ENCODE measurements around the gene HYI. TPM values are rescaled to one million over a fixed set of nuclear protein-coding genes. Genes with fewer than 3 reads are reported as not detected.

The HYI gene
- total RNA-seq, 3 donors from 2014 or later = 66.6 to 79.3 (median 70.1) TPM

DNA sequence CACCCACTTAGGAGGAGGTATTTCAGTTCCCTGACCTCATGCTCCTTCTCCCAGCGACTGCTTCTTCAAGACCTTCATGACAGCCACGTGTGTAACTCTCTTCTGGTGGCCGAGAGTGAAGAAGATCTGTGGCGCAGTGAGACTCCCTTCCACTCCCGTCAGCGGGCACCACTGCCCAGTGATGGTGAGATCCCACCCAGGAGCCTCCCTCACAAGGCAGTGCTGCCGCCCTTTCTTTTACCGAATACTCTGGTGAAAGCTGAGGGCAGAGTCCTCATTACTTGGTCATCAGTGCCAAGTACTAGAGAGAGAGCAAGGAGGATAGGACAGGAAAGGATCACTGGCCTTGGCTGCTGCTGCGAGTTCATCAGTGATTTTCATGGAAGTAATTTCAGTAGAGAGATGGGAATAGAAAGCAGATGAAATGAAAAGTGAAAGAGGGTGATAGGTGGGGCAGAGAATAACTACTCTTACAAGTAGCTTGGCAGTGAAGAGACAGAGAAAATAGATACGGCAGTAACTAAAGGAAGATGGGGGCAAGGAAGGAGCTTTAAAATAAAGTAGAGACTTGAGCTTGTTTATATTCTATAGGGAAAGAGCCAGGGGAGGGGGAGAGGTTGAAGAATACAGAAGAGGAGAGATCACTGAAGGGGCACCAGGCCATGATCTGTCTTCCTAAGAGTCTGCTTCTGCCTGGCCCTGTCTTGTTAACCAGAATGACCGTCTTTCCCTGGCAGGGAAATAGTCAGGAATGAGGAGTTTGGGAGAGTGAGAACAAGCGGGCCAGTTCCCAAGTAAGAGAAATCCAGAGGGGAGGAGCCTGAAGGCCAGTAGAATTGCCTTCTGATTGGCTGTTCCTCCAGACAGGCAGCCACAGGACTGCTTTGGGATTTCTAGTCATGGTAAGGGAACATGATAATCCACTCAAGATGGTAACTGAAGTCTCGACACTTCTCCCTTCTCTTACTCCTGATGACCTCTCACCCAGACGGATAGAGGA lies 18.3 kb downstream of the HYI start:
- intact Hi-C loops (cut with DNase I; ENCODE audit: low total_unique reads) = no loop called here
- TF ChIP-seq, protein P1, sequence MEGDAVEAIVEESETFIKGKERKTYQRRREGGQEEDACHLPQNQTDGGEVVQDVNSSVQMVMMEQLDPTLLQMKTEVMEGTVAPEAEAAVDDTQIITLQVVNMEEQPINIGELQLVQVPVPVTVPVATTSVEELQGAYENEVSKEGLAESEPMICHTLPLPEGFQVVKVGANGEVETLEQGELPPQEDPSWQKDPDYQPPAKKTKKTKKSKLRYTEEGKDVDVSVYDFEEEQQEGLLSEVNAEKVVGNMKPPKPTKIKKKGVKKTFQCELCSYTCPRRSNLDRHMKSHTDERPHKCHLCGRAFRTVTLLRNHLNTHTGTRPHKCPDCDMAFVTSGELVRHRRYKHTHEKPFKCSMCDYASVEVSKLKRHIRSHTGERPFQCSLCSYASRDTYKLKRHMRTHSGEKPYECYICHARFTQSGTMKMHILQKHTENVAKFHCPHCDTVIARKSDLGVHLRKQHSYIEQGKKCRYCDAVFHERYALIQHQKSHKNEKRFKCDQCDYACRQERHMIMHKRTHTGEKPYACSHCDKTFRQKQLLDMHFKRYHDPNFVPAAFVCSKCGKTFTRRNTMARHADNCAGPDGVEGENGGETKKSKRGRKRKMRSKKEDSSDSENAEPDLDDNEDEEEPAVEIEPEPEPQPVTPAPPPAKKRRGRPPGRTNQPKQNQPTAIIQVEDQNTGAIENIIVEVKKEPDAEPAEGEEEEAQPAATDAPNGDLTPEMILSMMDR (IDR thresholded peaks at IDR 0.05) = no peak
- TF ChIP-seq POLR2A (IDR thresholded peaks at IDR 0.05) (no peak), POLR2AphosphoS5 (IDR thresholded peaks at IDR 0.05) (no peak)
- H3K9me3 ChIP-seq = no peaks in the 10 kb centered on the region
- H3K27ac ChIP-seq = peak overlapping the region; percentile 7 to 63
- H3K36me3 ChIP-seq = peaks cover 10% of the 10 kb centered on the region
- no peak overlapping the region for H3K4me3 ChIP-seq
- DNase-seq (ENCODE audit: low spot score in 2 of 2) = peak in 1 of 2 donors; percentile 45
- no peaks in the 10 kb centered on the region for H3K27me3 ChIP-seq
- H3K4me1 ChIP-seq = no peaks in the 10 kb centered on the region

DNA sequence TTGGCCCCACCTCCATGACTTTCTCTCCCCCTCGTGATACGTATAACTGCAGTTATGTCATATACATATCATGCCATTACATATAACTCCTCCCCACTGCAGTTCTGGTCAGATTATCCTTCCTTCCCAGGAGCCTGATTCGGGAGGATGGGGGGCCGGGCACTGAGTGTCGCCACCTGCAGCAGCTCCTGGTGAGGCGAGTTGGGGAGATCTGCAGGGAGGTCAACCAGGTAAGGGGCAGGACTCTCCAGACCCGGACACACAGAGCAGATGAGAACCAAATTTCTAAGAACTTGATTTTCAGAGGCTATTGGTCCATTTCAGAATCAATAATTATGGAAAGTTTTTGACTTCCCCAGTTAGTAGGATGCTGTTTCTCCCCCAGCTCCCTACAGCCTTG lies 19.5 kb downstream of the HYI start:
- no peak for TF ChIP-seq POLR2A (IDR thresholded peaks at IDR 0.05)
- TF ChIP-seq POLR2AphosphoS5 (IDR thresholded peaks at IDR 0.05) = no peak
- TF ChIP-seq, protein P1 (IDR thresholded peaks at IDR 0.05) = no peak
- H3K27me3 ChIP-seq = no peaks in the 10 kb centered on the region
- intact Hi-C loops (cut with DNase I; ENCODE audit: low total_unique reads) = no loop called here
- no peak overlapping the region for H3K4me3 ChIP-seq
- H3K4me1 ChIP-seq = no peaks in the 10 kb centered on the region
- H3K36me3 ChIP-seq = peaks cover 10% of the 10 kb centered on the region
- no peak overlapping the region for H3K27ac ChIP-seq
- H3K9me3 ChIP-seq = no peaks in the 10 kb centered on the region
- DNase-seq (ENCODE audit: low spot score in 2 of 2) = peak in 1 of 2 donors; percentile 42

DNA sequence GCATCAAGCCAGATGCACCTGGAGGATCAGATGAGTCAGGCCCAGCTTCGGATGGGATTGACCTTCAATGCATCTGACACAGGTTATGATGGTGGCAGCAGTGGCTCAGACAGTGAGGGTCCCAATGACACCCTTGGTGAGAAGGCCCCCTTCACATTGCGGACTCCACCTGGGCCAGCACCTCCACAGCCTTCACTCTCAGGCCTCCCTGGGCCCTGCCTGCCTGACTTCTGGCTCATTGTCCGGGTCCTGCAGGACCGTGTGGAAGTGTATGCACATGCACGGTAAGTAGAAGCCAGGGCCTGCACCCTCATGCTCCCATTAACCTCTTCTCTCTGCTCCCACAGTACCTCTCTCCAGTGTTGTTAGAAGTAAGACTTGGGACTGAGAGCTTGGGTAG lies 20.8 kb downstream of the HYI start:
- Histone ChIP-seq H3K36me3 (peaks cover 10% of the 10 kb centered on the region), H3K27ac (no peak overlapping the region), H3K9me3 (no peaks in the 10 kb centered on the region), H3K27me3 (no peaks in the 10 kb centered on the region), H3K4me3 (no peak overlapping the region), H3K4me1 (no peaks in the 10 kb centered on the region)
- TF ChIP-seq POLR2AphosphoS5 (IDR thresholded peaks at IDR 0.05) = no peak
- intact Hi-C loops (cut with DNase I; ENCODE audit: low total_unique reads) = no loop called here
- DNase-seq (ENCODE audit: low spot score in 2 of 2) = peak in 1 of 2 donors; percentile 35

DNA sequence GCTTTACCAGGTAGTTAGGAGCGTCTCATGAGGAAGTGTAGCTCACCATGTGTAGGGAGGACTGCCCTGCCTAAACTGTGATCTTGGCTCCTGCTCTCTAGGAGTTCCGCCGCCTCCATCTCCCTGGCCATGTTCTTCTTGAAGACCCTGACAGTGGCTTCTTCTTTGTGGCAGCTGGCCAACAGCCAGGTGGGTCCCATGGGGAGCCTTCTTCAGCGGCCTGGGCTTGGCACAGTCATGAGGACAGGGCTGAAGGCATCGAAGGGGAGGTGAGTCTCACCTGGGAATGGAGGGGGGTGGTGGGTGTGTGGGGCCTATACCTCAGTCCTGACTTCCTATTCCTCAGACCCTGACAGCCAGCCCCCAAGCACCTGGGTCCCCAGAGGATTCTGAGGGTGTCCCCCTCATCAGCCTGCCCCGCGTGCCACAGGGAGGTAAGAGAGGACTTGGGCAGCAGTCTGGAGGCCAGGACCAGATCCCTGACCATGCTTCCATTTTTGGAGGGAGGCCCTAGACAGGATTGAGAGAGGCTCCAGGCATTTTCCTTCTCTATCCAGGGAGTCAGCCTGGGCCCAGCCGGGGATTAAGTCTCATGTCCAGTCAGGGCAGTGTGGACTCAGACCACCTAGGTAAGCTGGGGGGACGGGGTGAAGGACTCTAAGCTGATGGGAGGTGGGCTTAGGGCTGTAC lies 21.4 kb downstream of the HYI start:
- Histone ChIP-seq H3K4me1 (no peaks in the 10 kb centered on the region), H3K27ac (no peak overlapping the region), H3K36me3 (peaks cover 10% of the 10 kb centered on the region), H3K9me3 (no peaks in the 10 kb centered on the region), H3K4me3 (no peak overlapping the region), H3K27me3 (no peaks in the 10 kb centered on the region)
- no peak for DNase-seq (ENCODE audit: low spot score in 2 of 2)
- intact Hi-C loops (cut with DNase I; ENCODE audit: low total_unique reads) = no loop called here
- TF ChIP-seq, protein P1 (IDR thresholded peaks at IDR 0.05) = no peak
- TF ChIP-seq POLR2AphosphoS5 (IDR thresholded peaks at IDR 0.05) (no peak), POLR2A (IDR thresholded peaks at IDR 0.05) (no peak)

DNA sequence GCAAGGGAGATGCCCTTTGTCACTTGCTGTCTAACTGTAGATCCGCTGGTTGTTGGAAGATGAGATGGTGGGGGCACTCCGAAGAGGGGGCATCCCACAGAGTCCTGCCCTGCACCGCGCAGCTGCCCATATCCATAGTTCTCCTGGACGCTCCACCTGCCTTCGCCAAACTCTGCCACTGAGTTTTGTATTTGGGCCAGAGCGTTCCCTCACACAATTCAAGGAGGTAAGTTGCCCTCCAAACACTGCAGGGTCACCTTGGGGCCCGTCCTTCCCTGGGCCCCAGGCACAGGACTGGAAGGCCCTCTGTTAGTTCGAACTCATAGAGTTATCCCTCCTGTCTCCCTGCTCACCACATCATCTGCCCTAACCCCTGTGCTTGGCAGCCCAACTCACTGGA lies 22.1 kb downstream of the HYI start:
- peak in 1 of 2 donors; percentile 25 for DNase-seq (ENCODE audit: low spot score in 2 of 2)
- Histone ChIP-seq H3K4me3 (no peak overlapping the region), H3K9me3 (no peaks in the 10 kb centered on the region), H3K36me3 (peaks cover 16% of the 10 kb centered on the region), H3K4me1 (no peaks in the 10 kb centered on the region), H3K27me3 (no peaks in the 10 kb centered on the region), H3K27ac (no peak overlapping the region)
- intact Hi-C loops (cut with DNase I; ENCODE audit: low total_unique reads) = no loop called here
- TF ChIP-seq POLR2AphosphoS5 (IDR thresholded peaks at IDR 0.05) = no peak
- TF ChIP-seq, protein P1 (IDR thresholded peaks at IDR 0.05) = no peak
- no peak for TF ChIP-seq POLR2A (IDR thresholded peaks at IDR 0.05)
